Transverse colon (tissue), 4 donors: ENCODE results near the gene HORMAD2.

Source experiments
- EP300 ChIP-seq: sonication (generic); formaldehyde crosslinking; IDR thresholded peaks from one replicate; pipeline ENCODE4 v1.6.1; 2017; ENCODE audit warnings: antibody characterized with exemption, low read depth
- POLR2AphosphoS5 ChIP-seq, 3 donors: sonication (generic); formaldehyde crosslinking; IDR thresholded peaks; one replicate each; pipeline ENCODE4 v1.6.1; 2016; ENCODE audit warnings: antibody characterized with exemption in 3 of 3
- TF ChIP-seq, protein P1 (sequence below), 5 experiments: fragments of 200-600 bp in 3 of 5; fragments of 450-650 bp in 2 of 5; sonication (generic) in 3 of 5; IDR thresholded peaks; 1 replicate in 2 of 5; 2 replicates in 3 of 5; pipeline ENCODE4 v1.5.1; 2016 to 2017; ENCODE audit warnings: antibody characterized with exemption in 5 of 5, inconsistent platforms in 3 of 5, mild to moderate bottlenecking in 2 of 5, moderate library complexity in 1 of 5

DNA sequence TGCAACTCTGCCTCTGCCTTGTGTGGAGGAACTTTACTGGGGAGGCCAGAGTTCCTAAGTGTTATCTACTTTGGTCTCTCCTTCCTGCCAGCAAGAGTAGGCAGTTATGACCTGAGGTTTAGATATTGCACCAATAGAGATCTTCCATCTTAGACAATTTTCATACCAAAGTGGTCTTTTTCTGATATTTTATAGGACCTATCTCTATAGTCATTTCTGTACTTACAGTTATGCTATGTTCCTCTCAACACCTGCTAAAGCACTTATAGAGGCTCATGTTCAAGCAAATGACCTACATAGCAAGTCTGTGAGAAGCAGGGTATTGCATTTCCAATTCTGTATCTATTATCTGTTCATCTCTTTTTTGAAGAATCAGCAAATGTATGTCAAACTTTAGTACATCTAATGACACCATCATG is 80.8 kb downstream of the HORMAD2 start:
- TF ChIP-seq, protein P1, sequence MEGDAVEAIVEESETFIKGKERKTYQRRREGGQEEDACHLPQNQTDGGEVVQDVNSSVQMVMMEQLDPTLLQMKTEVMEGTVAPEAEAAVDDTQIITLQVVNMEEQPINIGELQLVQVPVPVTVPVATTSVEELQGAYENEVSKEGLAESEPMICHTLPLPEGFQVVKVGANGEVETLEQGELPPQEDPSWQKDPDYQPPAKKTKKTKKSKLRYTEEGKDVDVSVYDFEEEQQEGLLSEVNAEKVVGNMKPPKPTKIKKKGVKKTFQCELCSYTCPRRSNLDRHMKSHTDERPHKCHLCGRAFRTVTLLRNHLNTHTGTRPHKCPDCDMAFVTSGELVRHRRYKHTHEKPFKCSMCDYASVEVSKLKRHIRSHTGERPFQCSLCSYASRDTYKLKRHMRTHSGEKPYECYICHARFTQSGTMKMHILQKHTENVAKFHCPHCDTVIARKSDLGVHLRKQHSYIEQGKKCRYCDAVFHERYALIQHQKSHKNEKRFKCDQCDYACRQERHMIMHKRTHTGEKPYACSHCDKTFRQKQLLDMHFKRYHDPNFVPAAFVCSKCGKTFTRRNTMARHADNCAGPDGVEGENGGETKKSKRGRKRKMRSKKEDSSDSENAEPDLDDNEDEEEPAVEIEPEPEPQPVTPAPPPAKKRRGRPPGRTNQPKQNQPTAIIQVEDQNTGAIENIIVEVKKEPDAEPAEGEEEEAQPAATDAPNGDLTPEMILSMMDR (IDR thresholded peaks at IDR 0.05) = no peak
- TF ChIP-seq POLR2AphosphoS5 (IDR thresholded peaks at IDR 0.05) (no peak), EP300 (no peak)
